ENCODE data around the gene TLX1. TPM values are rescaled to one million over a fixed set of nuclear protein-coding genes. Genes with fewer than 3 reads are reported as not detected.
A peak's percentile ranks its signal among the peaks of the same experiment; 100 is the strongest.

The TLX1 gene
- total and polyA plus RNA-seq, 5 experiments from 2014 or later = not detected

DNA sequence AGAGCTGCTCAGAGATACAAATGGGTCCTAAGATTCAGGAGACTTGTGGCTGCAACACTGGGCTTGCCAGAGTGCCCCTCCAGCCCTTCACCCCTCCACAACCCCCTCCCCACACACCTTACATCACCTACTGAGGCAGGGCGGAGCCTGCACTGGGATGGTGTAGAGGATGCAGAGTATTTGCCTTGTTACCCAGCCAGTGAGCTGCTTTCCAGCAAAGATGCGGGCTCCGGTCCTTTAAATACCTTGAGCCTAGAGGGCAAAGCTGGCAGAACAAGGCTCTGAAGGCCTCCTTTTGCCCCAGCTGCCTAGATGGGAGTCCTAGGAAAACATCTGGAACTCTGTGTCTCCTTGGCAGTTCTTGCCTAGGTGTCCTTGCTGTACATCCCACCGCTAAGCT is 34.7 kb upstream of the TLX1 start:
- no peaks in the 10 kb centered on the region for H3K36me3 Mint-ChIP-seq
- ATAC-seq = no peak
- no peak overlapping the region for H3K4me3 Mint-ChIP-seq
- peaks cover 2 to 6% (median 3%) of the 10 kb centered on the region in 4 donors for H3K4me1 Mint-ChIP-seq
- H3K9me3 Mint-ChIP-seq = no peaks in the 10 kb centered on the region
- no peak for DNase-seq
- H3K27me3 Mint-ChIP-seq = peaks cover 26 to 93% (median 54%) of the 10 kb centered on the region in 5 donors
- POLR2A ChIA-PET = interaction anchor here (1.8 kb wide), 1 partner anchor 46 kb away, joined by 10 read pairs; no protein-coding TSS in a partner anchor
- H3K27ac Mint-ChIP-seq = no peak overlapping the region

DNA sequence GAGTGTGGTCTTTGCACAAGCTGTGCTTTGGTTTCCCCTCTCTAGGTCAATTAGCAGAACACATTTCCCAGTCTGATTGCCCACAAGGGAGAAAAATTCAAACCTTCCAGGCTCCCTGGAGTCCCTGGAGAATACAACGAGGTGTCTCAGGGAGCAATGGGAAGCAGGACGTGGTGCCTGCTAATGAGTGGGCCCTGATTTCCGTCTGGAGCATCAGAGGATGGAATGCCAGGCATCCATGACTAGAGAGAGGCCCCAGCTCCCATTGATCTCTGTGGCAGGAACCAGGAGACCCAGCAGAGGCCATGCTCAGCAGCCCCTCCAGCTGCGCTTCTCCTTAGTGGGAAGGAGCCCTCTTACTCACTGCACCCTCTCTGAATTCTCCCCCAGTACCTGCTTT is 33.2 kb upstream of the TLX1 start:
- Mint-ChIP-seq H3K36me3 (no peaks in the 10 kb centered on the region), H3K9me3 (no peaks in the 10 kb centered on the region), H3K27ac (no peak overlapping the region), H3K4me3 (no peak overlapping the region), H3K27me3 (peaks cover 28 to 93% (median 53%) of the 10 kb centered on the region in 5 donors), H3K4me1 (peaks cover 2 to 6% (median 3%) of the 10 kb centered on the region in 4 donors)
- ATAC-seq (no peak), DNase-seq (no peak)
- POLR2A ChIA-PET = no interaction called here

DNA sequence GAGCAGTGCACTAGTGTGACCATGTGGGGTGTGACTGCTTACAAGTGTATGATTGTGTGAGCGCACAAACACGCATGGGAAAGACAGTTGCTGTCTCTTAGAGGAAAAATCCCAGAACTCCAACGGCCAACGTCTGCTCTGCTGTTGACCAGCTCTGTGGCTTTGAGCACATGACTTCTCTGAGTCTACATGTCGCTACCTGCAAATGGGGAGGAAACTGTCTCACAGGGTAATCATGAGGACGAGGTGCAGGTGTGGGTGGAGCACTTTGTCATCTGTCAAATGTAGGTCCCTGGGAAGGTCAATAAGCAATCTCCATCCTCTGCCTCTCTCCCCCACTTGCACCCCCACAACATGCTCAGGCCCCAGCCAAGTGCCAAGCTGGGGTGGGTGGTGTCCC is 31.2 kb upstream of the TLX1 start:
- no peaks in the 10 kb centered on the region for H3K9me3 Mint-ChIP-seq
- POLR2A ChIA-PET = no interaction called here
- no peak overlapping the region for H3K27ac Mint-ChIP-seq
- no peak overlapping the region for H3K4me3 Mint-ChIP-seq
- peaks cover 2 to 6% (median 3%) of the 10 kb centered on the region in 4 donors for H3K4me1 Mint-ChIP-seq
- ATAC-seq (no peak), DNase-seq (no peak)
- H3K36me3 Mint-ChIP-seq = no peaks in the 10 kb centered on the region
- peaks cover 27 to 84% (median 52%) of the 10 kb centered on the region in 5 donors for H3K27me3 Mint-ChIP-seq

DNA sequence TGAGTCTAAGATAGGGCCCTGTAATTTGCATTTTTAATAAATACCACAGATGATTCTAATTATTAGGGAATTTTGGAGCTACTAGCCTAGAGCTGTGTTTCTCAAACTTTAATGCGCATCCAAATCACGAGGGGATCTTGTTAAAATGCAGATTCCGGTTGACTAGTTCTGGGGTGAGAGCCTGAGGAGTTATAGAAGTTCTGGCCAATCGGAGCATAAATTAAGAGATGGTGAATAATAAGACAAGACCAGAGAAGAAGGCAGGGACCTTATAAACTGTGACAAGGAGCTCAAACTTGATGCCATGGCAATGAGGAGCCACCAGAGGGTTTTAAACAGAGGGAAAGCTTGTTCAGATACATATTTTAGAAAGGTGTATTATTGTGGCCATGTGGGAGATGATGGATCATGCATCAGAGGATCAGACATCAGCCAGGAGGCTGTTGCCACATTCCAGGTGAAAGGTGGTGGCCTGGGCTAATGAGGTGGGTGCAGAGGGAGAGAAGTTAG is 29.7 kb upstream of the TLX1 start:
- ATAC-seq = no peak
- H3K36me3 Mint-ChIP-seq = no peaks in the 10 kb centered on the region
- no peaks in the 10 kb centered on the region for H3K4me1 Mint-ChIP-seq
- peaks cover 23 to 74% (median 49%) of the 10 kb centered on the region in 5 donors for H3K27me3 Mint-ChIP-seq
- no peak for DNase-seq
- POLR2A ChIA-PET = no interaction called here
- no peak overlapping the region for H3K4me3 Mint-ChIP-seq
- no peaks in the 10 kb centered on the region for H3K9me3 Mint-ChIP-seq
- no peak overlapping the region for H3K27ac Mint-ChIP-seq

DNA sequence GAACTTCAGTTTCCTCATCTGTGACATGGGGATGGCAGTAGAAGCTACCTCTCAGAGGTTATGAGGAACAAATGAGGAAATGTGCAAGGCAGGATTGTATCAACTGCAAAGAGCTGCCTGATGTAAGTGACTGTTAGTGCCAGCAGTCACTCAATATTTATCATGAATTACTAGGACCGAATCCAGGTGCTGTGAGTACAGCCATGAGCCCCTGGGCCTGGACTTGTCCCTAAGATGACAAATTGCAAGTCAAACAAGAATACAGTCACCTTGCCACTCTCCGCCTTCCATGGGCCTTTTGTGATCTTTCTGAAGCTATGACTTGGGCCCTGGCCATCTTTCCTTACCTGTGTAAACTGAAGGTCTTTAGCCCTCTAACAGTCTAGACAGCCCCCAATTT is 27.7 kb upstream of the TLX1 start:
- POLR2A ChIA-PET = no interaction called here
- Mint-ChIP-seq H3K9me3 (no peaks in the 10 kb centered on the region), H3K36me3 (no peaks in the 10 kb centered on the region), H3K27ac (no peak overlapping the region), H3K4me3 (no peak overlapping the region), H3K4me1 (no peaks in the 10 kb centered on the region), H3K27me3 (peaks cover 30 to 76% (median 50%) of the 10 kb centered on the region in 5 donors)
- ATAC-seq = no peak
- no peak for DNase-seq

DNA sequence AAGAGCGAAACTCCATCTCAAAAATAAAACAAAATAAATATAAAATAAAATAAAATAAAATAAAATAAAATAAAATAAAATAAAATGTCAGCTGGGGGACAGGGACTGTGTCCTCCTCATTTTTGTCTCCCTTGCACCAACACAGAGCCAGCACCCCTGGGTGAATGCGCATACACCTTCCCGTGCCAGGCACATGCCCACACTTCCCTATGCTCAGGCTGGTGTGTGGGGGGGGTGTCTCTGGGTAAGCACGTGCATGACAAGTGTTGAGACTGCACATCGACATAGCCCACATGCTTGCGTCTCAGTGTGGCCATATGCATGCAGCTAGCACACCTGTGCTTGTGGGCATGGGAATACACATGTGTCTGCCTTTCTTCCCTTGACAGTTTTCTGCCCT is 24.7 kb upstream of the TLX1 start:
- Mint-ChIP-seq H3K4me3 (no peak overlapping the region), H3K27me3 (peaks cover 23 to 69% (median 49%) of the 10 kb centered on the region in 5 donors), H3K27ac (peak overlapping the region in 1 of 10 donors; percentile 57), H3K4me1 (no peaks in the 10 kb centered on the region), H3K9me3 (no peaks in the 10 kb centered on the region), H3K36me3 (no peaks in the 10 kb centered on the region)
- POLR2A ChIA-PET = no interaction called here
- ATAC-seq (no peak), DNase-seq (peak in 1 of 10 donors; percentile 26)

DNA sequence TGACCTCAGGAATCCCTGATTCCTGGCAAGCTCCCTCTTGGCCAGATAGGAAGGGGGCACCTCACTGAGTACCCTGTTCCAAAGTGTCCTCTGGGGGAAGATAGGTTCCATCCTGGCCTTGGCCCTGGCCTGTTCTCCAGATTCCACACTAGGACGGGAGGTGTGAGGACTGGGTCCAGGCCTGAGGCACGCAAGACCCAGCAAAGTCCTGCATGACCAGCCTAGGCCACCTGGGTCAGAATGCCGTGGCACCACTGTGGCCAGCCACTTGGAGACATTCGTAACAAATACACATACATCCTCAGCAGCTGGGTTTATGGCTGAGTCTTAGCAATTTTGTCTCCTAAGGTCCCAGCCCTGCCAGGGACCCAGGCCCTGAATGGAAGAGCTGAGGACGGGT is 23.3 kb upstream of the TLX1 start:
- Mint-ChIP-seq H3K27me3 (peaks cover 18 to 67% (median 47%) of the 10 kb centered on the region in 5 donors), H3K4me3 (no peak overlapping the region), H3K4me1 (no peaks in the 10 kb centered on the region), H3K36me3 (no peaks in the 10 kb centered on the region), H3K9me3 (no peaks in the 10 kb centered on the region), H3K27ac (no peak overlapping the region)
- peak in 1 of 10 donors; percentile 31 for DNase-seq
- POLR2A ChIA-PET = no interaction called here
- ATAC-seq = no peak

DNA sequence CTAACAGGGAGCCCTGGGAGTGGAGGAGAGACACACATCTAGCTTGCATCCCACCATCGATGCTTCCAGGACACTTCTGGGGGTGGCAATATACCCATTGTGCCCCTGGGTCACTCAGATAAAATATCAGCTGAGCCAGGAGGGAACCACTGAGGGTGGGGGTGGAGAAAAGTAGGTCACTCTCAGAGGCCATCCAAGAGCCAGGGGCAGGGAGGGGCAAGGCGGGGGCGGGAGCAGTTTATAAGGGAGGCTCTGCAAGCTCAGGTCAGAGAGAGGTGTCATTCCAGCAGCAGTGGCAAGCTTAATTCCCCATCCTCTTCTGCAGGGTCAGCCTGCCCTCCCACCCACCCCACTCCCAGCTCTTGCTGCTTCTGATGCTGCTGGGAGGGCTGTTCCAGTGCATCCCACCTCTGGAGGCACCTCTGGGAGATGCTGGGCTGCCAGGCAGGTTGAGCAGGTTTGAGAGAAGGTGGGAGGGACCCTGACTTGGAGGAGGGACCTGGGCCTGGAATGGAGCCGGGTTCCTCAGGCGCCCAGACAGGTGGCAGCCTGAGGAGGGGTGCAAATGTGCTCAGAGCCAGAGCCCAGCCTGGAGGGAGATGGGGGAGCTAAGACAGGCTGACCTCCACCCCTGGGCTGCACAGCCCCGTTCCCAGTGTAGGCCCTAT is 20.1 kb upstream of the TLX1 start:
- peaks cover 19 to 79% (median 44%) of the 10 kb centered on the region in 5 donors for H3K27me3 Mint-ChIP-seq
- no peak overlapping the region for H3K4me3 Mint-ChIP-seq

DNA sequence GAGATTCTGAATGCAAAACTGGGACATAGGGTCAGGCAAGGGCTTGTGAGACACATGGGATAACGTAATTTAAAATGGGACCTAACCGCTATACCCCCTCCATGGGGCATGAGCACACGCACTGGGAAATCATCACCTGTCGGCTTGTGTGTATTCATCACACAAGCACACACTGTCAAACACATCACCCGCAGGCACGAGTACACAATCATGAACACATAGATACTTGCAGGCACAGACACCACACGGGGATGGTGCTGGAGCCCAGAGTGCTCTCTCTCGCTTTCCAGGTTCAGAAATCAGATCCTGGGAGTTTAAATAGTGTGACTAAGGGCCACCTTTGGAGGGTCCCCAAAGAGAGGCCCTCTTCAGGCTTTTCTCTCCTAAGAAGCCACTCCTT is 19.6 kb upstream of the TLX1 start:
- H3K27ac Mint-ChIP-seq = no peak overlapping the region
- H3K36me3 Mint-ChIP-seq = no peaks in the 10 kb centered on the region
- no peaks in the 10 kb centered on the region for H3K4me1 Mint-ChIP-seq
- no peaks in the 10 kb centered on the region for H3K9me3 Mint-ChIP-seq
- no peak overlapping the region for H3K4me3 Mint-ChIP-seq
- no peak for ATAC-seq
- POLR2A ChIA-PET = no interaction called here
- DNase-seq = peak in 1 of 10 donors; percentile 31
- peaks cover 19 to 76% (median 45%) of the 10 kb centered on the region in 5 donors for H3K27me3 Mint-ChIP-seq

More for the DNA sequence above, 20.1 kb upstream of the TLX1 start:
- Mint-ChIP-seq H3K9me3 (no peaks in the 10 kb centered on the region), H3K4me1 (no peaks in the 10 kb centered on the region), H3K27ac (no peak overlapping the region), H3K36me3 (no peaks in the 10 kb centered on the region)
- DNase-seq (peak in 1 of 10 donors; percentile 31), ATAC-seq (no peak)
- POLR2A ChIA-PET = no interaction called here

DNA sequence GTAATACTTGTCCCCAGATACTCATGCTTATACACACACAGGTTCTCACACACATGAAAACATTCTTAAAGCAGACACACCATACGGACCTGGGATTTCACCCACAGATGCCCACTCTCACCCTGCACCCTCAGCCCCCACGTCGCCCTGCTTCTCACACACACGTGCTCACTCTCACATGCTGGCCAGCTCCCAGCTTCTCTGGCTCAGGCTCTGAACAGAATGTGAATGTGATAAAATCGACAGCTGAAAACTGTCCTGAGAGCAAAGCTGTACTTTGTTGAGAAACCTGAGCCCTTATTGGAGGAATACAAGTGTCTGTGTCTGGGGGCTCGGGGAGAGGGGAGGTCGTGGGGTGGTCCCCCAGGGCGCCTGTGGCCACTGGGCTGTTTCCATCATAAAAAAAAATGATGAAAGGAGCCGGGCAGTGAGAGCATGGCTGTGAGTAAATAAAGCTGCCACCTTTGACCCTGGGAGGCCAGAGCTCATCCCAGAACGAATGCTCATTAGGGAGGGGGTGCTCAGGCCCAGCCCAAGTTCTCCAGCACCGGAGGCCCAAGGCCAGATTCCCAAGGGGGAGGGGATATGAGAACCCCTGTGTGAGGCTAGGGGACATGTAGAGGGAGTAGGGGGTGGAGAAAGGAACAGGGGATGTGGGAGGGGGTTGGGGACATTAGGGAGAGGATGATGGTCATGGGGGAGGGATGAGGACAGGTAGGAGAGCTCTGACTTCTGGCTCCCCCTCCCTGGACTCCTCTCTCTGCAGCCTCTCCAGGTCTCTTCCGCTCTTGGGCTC is 18.1 kb upstream of the TLX1 start:
- DNase-seq = peak in 1 of 10 donors; percentile 45
- ATAC-seq = no peak
- Mint-ChIP-seq H3K36me3 (no peaks in the 10 kb centered on the region), H3K4me1 (no peaks in the 10 kb centered on the region), H3K4me3 (no peak overlapping the region), H3K27ac (peak overlapping the region in 1 of 10 donors; percentile 20), H3K27me3 (peaks cover 14 to 69% (median 38%) of the 10 kb centered on the region in 5 donors), H3K9me3 (no peaks in the 10 kb centered on the region)
- POLR2A ChIA-PET = no interaction called here

DNA sequence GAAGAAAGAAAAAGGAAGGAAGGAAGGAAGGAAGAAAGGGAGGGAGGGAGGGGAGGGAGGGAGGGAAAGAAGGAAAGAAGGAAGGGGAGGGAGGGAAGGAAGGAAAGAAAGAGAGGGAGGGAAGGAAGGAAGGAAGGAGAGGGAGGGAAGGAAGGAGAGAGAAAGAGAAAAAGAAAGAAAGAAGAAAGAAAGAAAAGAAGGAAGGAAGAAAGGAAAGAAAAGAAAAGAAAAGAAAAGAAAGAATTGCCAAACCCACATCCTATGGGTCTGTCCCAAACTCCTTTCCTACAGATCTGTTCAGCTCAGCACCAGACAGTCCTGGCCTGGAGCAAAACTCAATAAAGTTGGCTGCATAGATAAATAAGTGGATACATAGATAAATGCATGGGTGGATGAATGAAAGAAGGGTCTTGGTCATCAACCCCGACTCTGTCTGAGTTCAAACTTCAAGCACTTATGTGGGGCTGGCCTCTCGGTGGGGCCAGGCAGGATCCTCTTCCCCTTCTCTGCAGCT is 17.2 kb upstream of the TLX1 start:
- H3K36me3 Mint-ChIP-seq = no peaks in the 10 kb centered on the region
- POLR2A ChIA-PET = interaction anchor here (0.6 kb wide), 1 partner anchor 71 kb away, joined by 3 read pairs; no protein-coding TSS in a partner anchor
- DNase-seq = peak in 1 of 10 donors; percentile 15
- no peaks in the 10 kb centered on the region for H3K4me1 Mint-ChIP-seq
- no peak overlapping the region for H3K4me3 Mint-ChIP-seq
- ATAC-seq = no peak
- peaks cover 14 to 70% (median 39%) of the 10 kb centered on the region in 5 donors for H3K27me3 Mint-ChIP-seq
- H3K27ac Mint-ChIP-seq = no peak overlapping the region
- no peaks in the 10 kb centered on the region for H3K9me3 Mint-ChIP-seq

DNA sequence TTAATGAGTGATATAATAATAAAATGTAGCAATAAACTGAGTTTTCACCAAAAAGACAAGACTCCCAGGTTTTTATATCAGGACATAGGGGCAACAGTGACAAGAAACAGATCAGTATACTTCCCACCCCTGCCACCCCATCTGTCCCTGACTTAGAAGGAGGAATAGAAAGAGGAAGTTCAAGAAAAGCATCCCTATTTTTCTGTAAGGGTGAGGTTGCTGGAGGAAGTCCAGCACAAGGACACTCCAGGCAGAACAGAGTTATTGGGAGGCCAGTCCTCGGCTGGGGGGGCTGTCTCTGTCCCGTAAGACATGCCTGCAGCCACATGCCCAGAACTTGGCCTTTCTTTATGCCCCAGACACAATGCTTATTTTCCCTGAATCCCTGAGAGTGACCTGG is 16.5 kb upstream of the TLX1 start:
- Mint-ChIP-seq H3K4me1 (no peaks in the 10 kb centered on the region), H3K27me3 (peaks cover 16 to 65% (median 41%) of the 10 kb centered on the region in 5 donors), H3K4me3 (no peak overlapping the region), H3K36me3 (no peaks in the 10 kb centered on the region), H3K9me3 (no peaks in the 10 kb centered on the region), H3K27ac (no peak overlapping the region)
- POLR2A ChIA-PET = no interaction called here
- ATAC-seq (no peak), DNase-seq (no peak)

DNA sequence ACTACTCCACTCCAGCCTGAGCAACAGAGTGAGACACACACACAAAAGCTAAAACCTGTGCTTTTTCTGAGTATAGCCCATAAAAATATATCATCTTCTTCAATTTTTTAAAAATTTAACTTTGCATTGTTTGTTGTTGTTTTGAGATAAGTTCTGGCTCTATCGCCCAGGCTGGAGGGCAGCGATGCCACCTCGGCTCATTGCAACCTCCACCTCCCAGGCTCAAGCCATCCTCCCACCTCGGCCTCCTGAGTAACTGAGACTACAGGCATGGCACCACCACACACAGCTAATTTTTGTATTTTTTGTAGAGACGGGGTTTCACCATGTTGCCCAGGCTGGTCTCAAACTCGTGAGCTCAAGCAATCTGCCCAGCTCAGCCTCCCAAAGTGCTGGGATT is 14.3 kb upstream of the TLX1 start:
- H3K27me3 Mint-ChIP-seq = peaks cover 12 to 56% (median 38%) of the 10 kb centered on the region in 5 donors

More for the DNA sequence above, 14.3 kb upstream of the TLX1 start:
- Mint-ChIP-seq H3K27ac (no peak overlapping the region), H3K4me3 (no peak overlapping the region), H3K36me3 (no peaks in the 10 kb centered on the region), H3K9me3 (no peaks in the 10 kb centered on the region), H3K4me1 (peaks cover 7 to 14% (median 11%) of the 10 kb centered on the region in 4 donors)
- ATAC-seq = no peak
- POLR2A ChIA-PET = no interaction called here
- no peak for DNase-seq
